Measurements from ENCODE around the gene NFASC.

GRCh38 chr1:204882479-204882878 lies 11.8 kb downstream of the NFASC start:
- no peak for TF ChIP-seq CTCF (IDR thresholded peaks at IDR 0.05)
- no peak for TF ChIP-seq ERG (CRISPR knock-in tag; IDR thresholded peaks at IDR 0.05)
- TF ChIP-seq ZNF219 (CRISPR knock-in tag; IDR thresholded peaks at IDR 0.05; ENCODE audit: borderline replicate concordance): no peak
- TF ChIP-seq HMGXB4 (CRISPR knock-in tag; IDR thresholded peaks at IDR 0.05): no peak
- TF ChIP-seq RORB (CRISPR knock-in tag; IDR thresholded peaks at IDR 0.05): no peak
- no peak for TF ChIP-seq ZNF416 (CRISPR knock-in tag; IDR thresholded peaks at IDR 0.05)
- no peak for TF ChIP-seq ZSCAN18 (CRISPR knock-in tag; IDR thresholded peaks at IDR 0.05)
- no peak for TF ChIP-seq AFF4 (CRISPR knock-in tag; IDR thresholded peaks at IDR 0.05; ENCODE audit: borderline replicate concordance)
- no peak for TF ChIP-seq ZBTB21 (CRISPR knock-in tag; IDR thresholded peaks at IDR 0.05; ENCODE audit: borderline replicate concordance)
- no peak for TF ChIP-seq E2F1 (CRISPR knock-in tag; IDR thresholded peaks at IDR 0.05)

Measured in WTC11 (cell line).